GM12878 (cell line): ENCODE data around the gene RUNX3. TPM values are rescaled to one million over a fixed set of nuclear protein-coding genes. Genes with fewer than 3 reads are reported as not detected.

Source experiments
- ATAC-seq: fragments of 200-7000 bp; cut with Tn5 transposase; 3 replicates; pipeline ENCODE4 v1.9.1; 2020; ENCODE audit warnings: mild to moderate bottlenecking, moderate library complexity
- BruUV-seq: library from RNA; stranded (reverse); fragments of 400-500 nt; replicated peaks from 2 replicates; lab custom pipeline; 2021; lab: Mats Ljungman, UMichigan
- CTCF ChIA-PET: fragments of 300-600 bp; sonication (Branson Sonifier 250); formaldehyde crosslinking; extraction: SDS; loops from one replicate; lab custom pipeline; 2021; ENCODE audit warnings: inconsistent platforms; lab: Yijun Ruan, JAX
- POLR2A ChIA-PET: fragments of 350-600 bp; formaldehyde crosslinking; extraction: SDS; loops from one replicate; lab custom pipeline; 2021; ENCODE audit warnings: inconsistent platforms; lab: Charles Lee
- RAD21 ChIA-PET: fragments of 300-600 bp; sonication (Branson Sonifier 250); formaldehyde crosslinking; loops from one replicate; lab custom pipeline; 2023; ENCODE audit warnings: antibody characterized with exemption; ENCODE audit not compliant: unreplicated experiment; lab: Charles Lee
- SMC1A ChIA-PET: fragments of 300-600 bp; sonication (Branson Sonifier 250); formaldehyde crosslinking; loops from one replicate; lab custom pipeline; 2023; ENCODE audit not compliant: unreplicated experiment, uncharacterized antibody; lab: Charles Lee
- DNase-seq: peaks from one replicate; pipeline ENCODE4 v3.0.0-alpha.2; 2011; ENCODE audit warnings: low read depth, low spot score
- FAIRE-seq: peaks from 3 replicates; lab custom pipeline; 2011; peaks lifted over from hg19 to GRCh38; lab: Jason Lieb, UNC
- H2AFZ ChIP-seq: 2 replicates; pipeline ENCODE4 v1.6.0; 2011; ENCODE audit warnings: low read depth, low read length, control low read depth; ENCODE audit not compliant: control insufficient read depth
- H3K27ac ChIP-seq: 2 replicates; pipeline ENCODE4 v1.5.1; 2011; ENCODE audit warnings: control low read depth; ENCODE audit not compliant: control insufficient read depth, insufficient read depth
- H3K27me3 ChIP-seq, 2 experiments: replicated peaks in 1 of 2; 2 replicates each; pipeline versions ENCODE4 v1.6.0 to v1.6.1; 2011; ENCODE audit warnings: low read length in 1 of 2; ENCODE audit not compliant: control insufficient read depth in 2 of 2, insufficient read depth in 2 of 2
- H3K36me3 ChIP-seq, 2 experiments: 2 replicates each; pipeline ENCODE4 v1.5.1; 2011; ENCODE audit warnings: low read length in 1 of 2; ENCODE audit not compliant: control insufficient read depth in 2 of 2, insufficient read depth in 2 of 2
- H3K4me1 ChIP-seq: 2 replicates; pipeline ENCODE4 v1.6.1; 2011; ENCODE audit warnings: mild to moderate bottlenecking, low read length, moderate library complexity, mixed read lengths; ENCODE audit not compliant: control insufficient read depth, insufficient read depth
- H3K4me2 ChIP-seq: 2 replicates; pipeline ENCODE4 v1.6.0; 2011; ENCODE audit warnings: control low read depth; ENCODE audit not compliant: control insufficient read depth, insufficient read depth
- H3K4me3 ChIP-seq: fragments of 200-600 bp; sonication (generic); 2 replicates; pipeline ENCODE4 v1.5.1; 2016
- H3K79me2 ChIP-seq: 2 replicates; pipeline ENCODE4 v1.6.0; 2011; ENCODE audit warnings: low read length; ENCODE audit not compliant: control insufficient read depth, insufficient read depth
- H3K9ac ChIP-seq: 2 replicates; pipeline ENCODE4 v1.8.0; 2011; ENCODE audit warnings: low read length, control low read depth, mixed read lengths; ENCODE audit not compliant: control insufficient read depth, insufficient read depth
- H3K9me3 ChIP-seq: replicated peaks from 3 replicates; pipeline ENCODE4 v1.5.1; 2011; ENCODE audit warnings: mild to moderate bottlenecking, low read length; ENCODE audit not compliant: control insufficient read depth, insufficient read depth
- H4K20me1 ChIP-seq: 2 replicates; pipeline ENCODE4 v1.6.0; 2011; ENCODE audit not compliant: control insufficient read depth, insufficient read depth
- ATF7 ChIP-seq: fragments of 450-650 bp; IDR thresholded peaks from 2 replicates; pipeline ENCODE4 v1.6.1; 2016; ENCODE audit warnings: low read depth, mild to moderate bottlenecking
- BHLHE40 ChIP-seq, 2 experiments: fragments of 450-650 bp in 1 of 2; IDR thresholded peaks; 2 replicates each; pipeline ENCODE4 v1.6.1; 2011 to 2017; ENCODE audit warnings: low read depth in 2 of 2, borderline replicate concordance in 1 of 2, improper control_type of control experiment in 1 of 2, low read length in 1 of 2, mild to moderate bottlenecking in 1 of 2
- CHD1 ChIP-seq: IDR thresholded peaks from 2 replicates; pipeline ENCODE4 v1.6.1; 2012; ENCODE audit warnings: low read depth, low read length, improper control_type of control experiment
- CHD2 ChIP-seq: IDR thresholded peaks from 2 replicates; pipeline ENCODE4 v1.6.1; 2011; ENCODE audit warnings: low read depth, low read length, improper control_type of control experiment, borderline replicate concordance
- KDM1A ChIP-seq: fragments of 200-600 bp; sonication (generic); IDR thresholded peaks from 2 replicates; pipeline ENCODE4 v1.6.1; 2016; ENCODE audit warnings: borderline replicate concordance
- KLF5 ChIP-seq: fragments of 450-650 bp; IDR thresholded peaks from 2 replicates; pipeline ENCODE4 v1.6.1; 2014; ENCODE audit warnings: mild to moderate bottlenecking; ENCODE audit not compliant: partially characterized antibody
- MXI1 ChIP-seq: fragments of 150-350 bp; IDR thresholded peaks from 2 replicates; pipeline ENCODE4 v1.6.1; 2011; ENCODE audit warnings: low read depth, mild to moderate bottlenecking, inconsistent platforms, low read length, improper control_type of control experiment
- NFXL1 ChIP-seq: fragments of 450-650 bp; IDR thresholded peaks from 2 replicates; pipeline ENCODE4 v1.6.1; 2017; ENCODE audit warnings: antibody characterized with exemption, mild to moderate bottlenecking, borderline replicate concordance
- NFYB ChIP-seq: IDR thresholded peaks from 2 replicates; pipeline ENCODE4 v1.6.1; 2011; ENCODE audit warnings: low read depth, mild to moderate bottlenecking, low read length, improper control_type of control experiment, moderate library complexity; ENCODE audit not compliant: insufficient read depth
- NR2C2 ChIP-seq: IDR thresholded peaks from 2 replicates; pipeline ENCODE4 v1.6.1; 2011; ENCODE audit warnings: borderline replicate concordance, low read depth; ENCODE audit not compliant: control insufficient read depth, insufficient read length
- POLR2A ChIP-seq: IDR thresholded peaks from 2 replicates; pipeline ENCODE4 v1.6.1; 2011; ENCODE audit warnings: low read depth, mild to moderate bottlenecking, low read length
- POLR2AphosphoS2 ChIP-seq: IDR thresholded peaks from 2 replicates; pipeline ENCODE4 v1.6.1; 2011; ENCODE audit warnings: low read depth, mild to moderate bottlenecking, low read length, improper control_type of control experiment, moderate library complexity
- POLR2AphosphoS5 ChIP-seq: IDR thresholded peaks from 2 replicates; pipeline ENCODE4 v1.6.1; 2011; ENCODE audit warnings: mild to moderate bottlenecking, low read length, inconsistent platforms
- WGBS: methylation state at CpG from one replicate; pipeline ENCODE4 v1.1.6; 2016; ENCODE audit warnings: low lambda C conversion rate; ENCODE audit not compliant: insufficient replicate concordance, insufficient coverage; ENCODE audit errors: missing lambda C conversion rate; 5-methylcytosine and 5-hydroxymethylcytosine counted together
- in situ Hi-C: fragments of 300-500 bp; cut with MboI; formaldehyde crosslinking; loops from 9 replicates; pipeline ENCODE4 v1.14.3; 2018; ENCODE audit warnings: mixed read lengths
- intact Hi-C: fragments of 100-400 bp; cut with micrococcal nuclease; formaldehyde crosslinking; loops from one replicate; pipeline ENCODE4 v1.14.2; 2022; ENCODE audit not compliant: unreplicated experiment
- polyA plus RNA-seq, 11 experiments: library from polyadenylated mRNA; depleted of rRNA in 4 of 11; unstranded in 6 of 11; stranded (reverse) in 5 of 11; fragments of >200 nt; fragmentation: Nextera tagmentation in 4 of 11; fragmentation: Illumina TruSeq in 1 of 11; extraction: Ambion mirVana in 4 of 11; extraction: Trizol in 1 of 11; gene quantifications; 1 replicate in 1 of 11; 2 replicates in 10 of 11; pipeline versions ENCODE4 v1.2.1 to v1.2.3, GENCODE V29; 2011 to 2016; ENCODE audit warnings: inconsistent platforms in 2 of 11, missing spikeins in 2 of 11, low read depth in 1 of 11
- total RNA-seq, 4 experiments: library from RNA; depleted of rRNA in 3 of 4; stranded (reverse); fragments of >200 nt in 3 of 4; fragmentation: Illumina TruSeq in 1 of 4; extraction: Trizol in 1 of 4; gene quantifications; 2 replicates each; pipeline versions ENCODE4 v1.2.1 to v1.2.3, GENCODE V29; 2013 to 2021
- TF ChIP-seq, protein P1 (sequence below): IDR thresholded peaks from 2 replicates; pipeline ENCODE4 v1.6.1; 2011; ENCODE audit warnings: mild to moderate bottlenecking, low read depth, low read length, moderate library complexity; ENCODE audit not compliant: insufficient replicate concordance
- TF ChIP-seq, protein P2 (sequence below): IDR thresholded peaks from 2 replicates; pipeline ENCODE4 v1.6.1; 2012; ENCODE audit warnings: low read depth, low read length, improper control_type of control experiment
- TF ChIP-seq, protein P3 (sequence below): IDR thresholded peaks from 2 replicates; pipeline ENCODE4 v1.6.1; 2012; ENCODE audit warnings: improper control_type of control experiment, low read depth, low read length; ENCODE audit not compliant: insufficient replicate concordance

RUNX3 gene
- total and polyA plus RNA-seq, 10 of the 15 experiments (the other 5 are each of a cell fraction or from before 2014, with no cell fraction given): 19.0 to 151 (median 31.4) TPM

DNA sequence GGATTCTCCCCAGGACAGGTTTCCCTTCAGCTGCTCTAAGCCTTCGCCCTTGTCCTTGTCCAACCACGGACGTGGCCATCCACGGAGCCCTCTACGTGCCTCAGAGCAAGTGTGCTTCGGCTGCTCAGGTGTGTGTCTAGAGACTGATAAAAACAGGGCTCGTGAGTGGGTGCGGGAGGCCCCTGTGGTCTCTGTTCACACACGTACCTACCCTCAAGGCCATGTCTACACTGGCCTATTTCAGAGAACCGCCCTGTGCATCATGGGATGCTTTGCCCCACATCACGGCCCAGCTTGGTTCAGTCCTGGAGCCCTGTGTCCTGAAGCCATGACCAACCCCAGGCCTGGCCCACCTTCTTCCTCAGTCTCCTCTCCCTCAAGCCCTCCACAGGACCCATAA lies 24.6 kb upstream of the RUNX3 start:
- H3K27me3 ChIP-seq: no peaks in the 10 kb centered on the region
- CTCF ChIA-PET: interaction anchor here (1.0 to 18.6 kb wide), 5 partner anchors 26 to 147 kb away, joined by 3 to 396 read pairs (median 5); partner anchors contain the start of gene RUNX3
- FAIRE-seq (no peak), DNase-seq (no peak), ATAC-seq (no peak)
- H3K79me2 ChIP-seq: peaks cover 99% of the 10 kb centered on the region
- H2AFZ ChIP-seq: no peak overlapping the region
- POLR2A ChIA-PET: interaction anchor here (0.5 to 4.3 kb wide), 9 partner anchors 9 to 79 kb away, joined by 3 to 35 read pairs (median 5); partner anchors contain the start of gene RUNX3
- peaks cover 93% of the 10 kb centered on the region for H3K4me1 ChIP-seq
- RAD21 ChIA-PET: interaction anchor here (1.0 to 6.4 kb wide), 8 partner anchors 9 to 106 kb away, joined by 4 to 68 read pairs (median 10); partner anchors contain the start of gene RUNX3
- no peaks in the 10 kb centered on the region for H3K9me3 ChIP-seq
- BruUV-seq: TSS peak; percentile 1
- peaks cover 31 to 33% of the 10 kb centered on the region in 2 experiments for H3K36me3 ChIP-seq
- WGBS: 21% methylated on average over 11 of the region's 11 CpGs
- peak overlapping the region; percentile 95 for H3K4me2 ChIP-seq
- intact Hi-C loops: loop anchor here (5.0 kb wide), 2 partner anchors 148 to 253 kb away; no protein-coding TSS in a partner anchor
- peak overlapping the region; percentile 76 for H3K27ac ChIP-seq
- no peaks in the 10 kb centered on the region; the same call in 1 of the 2 replicates for H4K20me1 ChIP-seq
- SMC1A ChIA-PET: interaction anchor here (1.1 to 18.5 kb wide), 5 partner anchors 8 to 251 kb away, joined by 4 to 391 read pairs (median 33); partner anchors contain the start of gene RUNX3
- in situ Hi-C loops: no loop called here
- H3K9ac ChIP-seq: peak overlapping the region; percentile 60
- peak overlapping the region; percentile 42 for H3K4me3 ChIP-seq
- TF ChIP-seq POLR2AphosphoS2 (peak; percentile 29; the same call in 1 of the 2 replicates), NFYB (no peak), POLR2AphosphoS5 (peak; percentile 51), ATF7 (no peak), CHD2 (no peak), CHD1 (no peak), NFXL1 (no peak), NR2C2 (no peak), POLR2A (no peak; the same call in 1 of the 2 replicates), MXI1 (no peak), KLF5 (no peak), KDM1A (no peak), BHLHE40 (IDR thresholded peaks at IDR 0.05; ENCODE audit: borderline replicate concordance in 1 of 2, low read depth in 2 of 2, low read length in 1 of 2) (peak in 1 of 2 experiments; percentile 8; a peak in 1 of 4 replicates)
- TF ChIP-seq, protein P1, sequence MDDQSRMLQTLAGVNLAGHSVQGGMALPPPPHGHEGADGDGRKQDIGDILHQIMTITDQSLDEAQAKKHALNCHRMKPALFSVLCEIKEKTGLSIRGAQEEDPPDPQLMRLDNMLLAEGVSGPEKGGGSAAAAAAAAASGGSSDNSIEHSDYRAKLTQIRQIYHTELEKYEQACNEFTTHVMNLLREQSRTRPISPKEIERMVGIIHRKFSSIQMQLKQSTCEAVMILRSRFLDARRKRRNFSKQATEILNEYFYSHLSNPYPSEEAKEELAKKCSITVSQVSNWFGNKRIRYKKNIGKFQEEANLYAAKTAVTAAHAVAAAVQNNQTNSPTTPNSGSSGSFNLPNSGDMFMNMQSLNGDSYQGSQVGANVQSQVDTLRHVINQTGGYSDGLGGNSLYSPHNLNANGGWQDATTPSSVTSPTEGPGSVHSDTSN: no peak
- TF ChIP-seq, protein P2, sequence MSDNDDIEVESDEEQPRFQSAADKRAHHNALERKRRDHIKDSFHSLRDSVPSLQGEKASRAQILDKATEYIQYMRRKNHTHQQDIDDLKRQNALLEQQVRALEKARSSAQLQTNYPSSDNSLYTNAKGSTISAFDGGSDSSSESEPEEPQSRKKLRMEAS: 0 out of 2 replicates have a peak, but pooled peaks have one; percentile 24
- TF ChIP-seq, protein P3, sequence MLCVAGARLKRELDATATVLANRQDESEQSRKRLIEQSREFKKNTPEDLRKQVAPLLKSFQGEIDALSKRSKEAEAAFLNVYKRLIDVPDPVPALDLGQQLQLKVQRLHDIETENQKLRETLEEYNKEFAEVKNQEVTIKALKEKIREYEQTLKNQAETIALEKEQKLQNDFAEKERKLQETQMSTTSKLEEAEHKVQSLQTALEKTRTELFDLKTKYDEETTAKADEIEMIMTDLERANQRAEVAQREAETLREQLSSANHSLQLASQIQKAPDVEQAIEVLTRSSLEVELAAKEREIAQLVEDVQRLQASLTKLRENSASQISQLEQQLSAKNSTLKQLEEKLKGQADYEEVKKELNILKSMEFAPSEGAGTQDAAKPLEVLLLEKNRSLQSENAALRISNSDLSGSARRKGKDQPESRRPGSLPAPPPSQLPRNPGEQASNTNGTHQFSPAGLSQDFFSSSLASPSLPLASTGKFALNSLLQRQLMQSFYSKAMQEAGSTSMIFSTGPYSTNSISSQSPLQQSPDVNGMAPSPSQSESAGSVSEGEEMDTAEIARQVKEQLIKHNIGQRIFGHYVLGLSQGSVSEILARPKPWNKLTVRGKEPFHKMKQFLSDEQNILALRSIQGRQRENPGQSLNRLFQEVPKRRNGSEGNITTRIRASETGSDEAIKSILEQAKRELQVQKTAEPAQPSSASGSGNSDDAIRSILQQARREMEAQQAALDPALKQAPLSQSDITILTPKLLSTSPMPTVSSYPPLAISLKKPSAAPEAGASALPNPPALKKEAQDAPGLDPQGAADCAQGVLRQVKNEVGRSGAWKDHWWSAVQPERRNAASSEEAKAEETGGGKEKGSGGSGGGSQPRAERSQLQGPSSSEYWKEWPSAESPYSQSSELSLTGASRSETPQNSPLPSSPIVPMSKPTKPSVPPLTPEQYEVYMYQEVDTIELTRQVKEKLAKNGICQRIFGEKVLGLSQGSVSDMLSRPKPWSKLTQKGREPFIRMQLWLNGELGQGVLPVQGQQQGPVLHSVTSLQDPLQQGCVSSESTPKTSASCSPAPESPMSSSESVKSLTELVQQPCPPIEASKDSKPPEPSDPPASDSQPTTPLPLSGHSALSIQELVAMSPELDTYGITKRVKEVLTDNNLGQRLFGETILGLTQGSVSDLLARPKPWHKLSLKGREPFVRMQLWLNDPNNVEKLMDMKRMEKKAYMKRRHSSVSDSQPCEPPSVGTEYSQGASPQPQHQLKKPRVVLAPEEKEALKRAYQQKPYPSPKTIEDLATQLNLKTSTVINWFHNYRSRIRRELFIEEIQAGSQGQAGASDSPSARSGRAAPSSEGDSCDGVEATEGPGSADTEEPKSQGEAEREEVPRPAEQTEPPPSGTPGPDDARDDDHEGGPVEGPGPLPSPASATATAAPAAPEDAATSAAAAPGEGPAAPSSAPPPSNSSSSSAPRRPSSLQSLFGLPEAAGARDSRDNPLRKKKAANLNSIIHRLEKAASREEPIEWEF: no peak
